PC-3 (cell line): ENCODE measurements around the gene SDR42E1.

Source experiments
- CTCF ChIP-seq: fragments of 300-600 bp; sonication (generic); conservative IDR thresholded peaks from 2 replicates; pipeline ENCODE4 v1.5.1; 2017; ENCODE audit warnings: antibody characterized with exemption, low read depth, mild to moderate bottlenecking, low read length
- EZH2 ChIP-seq: fragments of 300-600 bp; sonication (generic); IDR thresholded peaks from one replicate; pipeline ENCODE4 v1.6.1; 2017; ENCODE audit warnings: antibody characterized with exemption, mild to moderate bottlenecking, low read length; ENCODE audit not compliant: unreplicated experiment
- EZH2phosphoT487 ChIP-seq: fragments of 300-600 bp; sonication (generic); IDR thresholded peaks from 2 replicates; pipeline ENCODE4 v1.6.1; 2018; ENCODE audit warnings: mild to moderate bottlenecking, antibody characterized with exemption, low read length, borderline replicate concordance

GRCh38 chr16:81967358-81967757 lies 43.9 kb downstream of the SDR42E1 start:
- no peak for TF ChIP-seq CTCF
- no peak for TF ChIP-seq EZH2phosphoT487
- TF ChIP-seq EZH2: no peak
